Neutrophil (primary cell): ENCODE measurements around the gene DPF3.

Experiments used
- H3K27ac ChIP-seq: fragments of 200-600 bp; sonication (generic); 2 replicates; pipeline ENCODE4 v1.5.1; 2016; ENCODE audit warnings: mild to moderate bottlenecking, moderate library complexity
- H3K27me3 ChIP-seq: fragments of 200-600 bp; sonication (generic); 2 replicates; pipeline ENCODE4 v1.6.0; 2016; ENCODE audit warnings: mild to moderate bottlenecking
- H3K36me3 ChIP-seq: fragments of 200-600 bp; sonication (generic); 2 replicates; pipeline ENCODE4 v1.5.1; 2017
- H3K4me1 ChIP-seq, 2 experiments: fragments of 200-600 bp in 1 of 2; sonication (generic) in 1 of 2; 1 replicate in 1 of 2; 2 replicates in 1 of 2; pipeline versions ENCODE4 v1.5.1 to v1.6.1; 2013 to 2016; ENCODE audit warnings: low read depth in 1 of 2, low read length in 1 of 2, mild to moderate bottlenecking in 1 of 2, moderate library complexity in 1 of 2; ENCODE audit not compliant: control insufficient read depth in 1 of 2, insufficient read depth in 1 of 2
- H3K4me3 ChIP-seq, 2 experiments: fragments of 200-600 bp in 1 of 2; sonication (generic) in 1 of 2; 1 replicate in 1 of 2; 2 replicates in 1 of 2; pipeline ENCODE4 v1.5.1; 2013 to 2016; ENCODE audit warnings: low read depth in 1 of 2, low read length in 1 of 2, mild to moderate bottlenecking in 1 of 2, moderate library complexity in 1 of 2
- H3K9me3 ChIP-seq: fragments of 200-600 bp; sonication (generic); 2 replicates; pipeline ENCODE4 v1.5.1; 2016
- CTCF ChIP-seq: fragments of 200-600 bp; sonication (generic); IDR thresholded peaks from 2 replicates; pipeline ENCODE4 v1.5.1; 2016; ENCODE audit warnings: antibody characterized with exemption

Gene DPF3

GRCh38 chr14:72758420-72758819 is 135.5 kb downstream of the DPF3 start:
- no peaks in the 10 kb centered on the region for H3K27me3 ChIP-seq

DNA sequence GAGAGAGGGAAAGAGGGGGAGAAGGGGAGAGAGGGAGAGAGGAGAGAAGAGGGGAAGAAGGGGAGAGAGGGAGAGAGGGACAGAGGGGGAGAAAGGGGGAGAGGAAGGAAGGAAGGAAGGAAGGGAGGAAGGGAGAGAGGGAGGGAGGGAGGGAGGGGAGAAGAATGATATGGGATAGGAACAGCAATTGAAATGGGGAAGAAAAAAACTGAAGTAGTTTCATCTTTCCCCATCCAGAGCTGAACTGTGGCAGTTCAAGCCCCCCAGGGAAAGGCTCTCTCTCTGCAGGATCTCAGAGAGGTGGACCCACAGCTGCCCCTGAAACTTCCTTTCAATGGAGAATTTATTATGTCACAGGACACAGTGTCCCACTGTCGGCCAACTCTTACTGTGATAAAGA is 136.9 kb downstream of the DPF3 start:
- H3K4me3 ChIP-seq = no peak overlapping the region
- no peak overlapping the region for H3K27ac ChIP-seq
- TF ChIP-seq CTCF = no peak
- no peaks in the 10 kb centered on the region for H3K36me3 ChIP-seq
- H3K9me3 ChIP-seq = no peaks in the 10 kb centered on the region
- H3K27me3 ChIP-seq = no peaks in the 10 kb centered on the region
- H3K4me1 ChIP-seq = no peaks in the 10 kb centered on the region

More at GRCh38 chr14:72758420-72758819, 135.5 kb downstream of the DPF3 start:
- TF ChIP-seq CTCF = no peak
- H3K4me3 ChIP-seq = no peak overlapping the region
- no peaks in the 10 kb centered on the region for H3K36me3 ChIP-seq
- no peak overlapping the region for H3K27ac ChIP-seq
- no peaks in the 10 kb centered on the region for H3K4me1 ChIP-seq
- no peaks in the 10 kb centered on the region for H3K9me3 ChIP-seq

DNA sequence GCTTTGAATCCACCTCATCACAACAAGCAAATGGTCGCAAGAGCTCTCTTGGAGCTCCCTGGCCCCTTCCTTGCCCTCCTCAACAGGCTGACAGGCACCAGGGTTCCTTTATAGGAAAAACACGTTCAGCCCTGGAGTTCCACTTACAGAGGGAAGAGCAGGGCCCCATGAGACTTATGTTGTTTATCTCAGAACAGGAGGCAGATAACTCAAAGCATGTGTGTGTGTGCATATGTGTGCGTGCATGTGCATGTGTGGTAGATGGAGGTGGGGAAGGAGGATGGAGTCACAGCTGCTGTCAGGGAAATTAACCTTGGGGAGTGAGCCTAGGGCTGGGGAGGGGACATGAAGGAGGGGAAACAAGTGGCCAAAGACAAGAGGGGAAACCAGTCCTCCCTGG is 138.1 kb downstream of the DPF3 start:
- no peaks in the 10 kb centered on the region for H3K27me3 ChIP-seq
- no peak overlapping the region for H3K27ac ChIP-seq
- TF ChIP-seq CTCF = no peak
- H3K4me1 ChIP-seq = no peaks in the 10 kb centered on the region
- H3K4me3 ChIP-seq = no peak overlapping the region
- no peaks in the 10 kb centered on the region for H3K9me3 ChIP-seq
- H3K36me3 ChIP-seq = no peaks in the 10 kb centered on the region

- Histone ChIP-seq H3K9me3 (no peaks in the 10 kb centered on the region), H3K27me3 (no peaks in the 10 kb centered on the region), H3K36me3 (no peaks in the 10 kb centered on the region), H3K4me3 (no peak overlapping the region), H3K27ac (no peak overlapping the region), H3K4me1 (no peaks in the 10 kb centered on the region)
- TF ChIP-seq CTCF = no peak
Measured at GRCh38 chr14:72754949-72755348, 139.0 kb downstream of the DPF3 start.

DNA sequence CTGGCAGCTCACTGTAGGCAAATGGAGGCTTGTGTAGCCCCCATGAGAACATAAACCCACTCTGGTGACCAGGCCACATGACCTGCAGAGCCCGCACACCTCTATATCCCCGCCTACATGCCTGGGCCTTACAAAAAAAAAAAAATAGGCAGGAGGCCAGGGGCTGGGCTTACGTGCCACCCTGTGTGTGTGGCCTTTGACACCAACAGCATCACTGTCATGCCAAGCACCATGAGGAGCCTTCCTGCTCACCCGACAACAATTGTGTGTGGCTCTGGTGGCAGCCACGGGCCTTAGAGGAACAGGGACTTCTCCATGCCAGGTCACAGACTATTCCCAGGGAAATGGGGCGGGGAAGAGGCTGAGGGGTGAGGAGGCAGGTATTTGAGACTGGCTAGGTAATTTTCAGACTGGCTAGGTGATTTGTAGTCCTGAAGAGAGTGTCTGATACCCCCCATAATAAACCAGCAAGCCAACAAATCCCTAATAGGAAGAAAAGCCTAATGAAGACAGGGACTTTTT is 140.0 kb downstream of the DPF3 start:
- TF ChIP-seq CTCF = no peak
- Histone ChIP-seq H3K9me3 (no peaks in the 10 kb centered on the region), H3K36me3 (no peaks in the 10 kb centered on the region), H3K27me3 (no peaks in the 10 kb centered on the region), H3K27ac (no peak overlapping the region), H3K4me1 (no peaks in the 10 kb centered on the region), H3K4me3 (no peak overlapping the region)
